Smooth muscle cell (in vitro differentiated cells): ENCODE data around the gene KRAS. TPM values are rescaled to one million over a fixed set of nuclear protein-coding genes. Genes with fewer than 3 reads are reported as not detected.

Experiments used
- DNase-seq: peaks from one replicate; lab custom pipeline; 2025; ENCODE audit not compliant: unreplicated experiment; lab: John Stamatoyannopoulos, UW
- H2AFZ ChIP-seq: fragments of 200-600 bp; sonication (generic); 2 replicates; pipeline ENCODE4 v1.6.0; 2016; ENCODE audit warnings: antibody characterized with exemption, low read depth, mild to moderate bottlenecking
- H3F3A ChIP-seq: fragments of 200-600 bp; sonication (generic); 2 replicates; pipeline ENCODE4 v1.6.0; 2017; ENCODE audit warnings: antibody characterized with exemption, low read depth
- H3K27ac ChIP-seq: fragments of 200-600 bp; sonication (generic); 2 replicates; pipeline ENCODE4 v1.5.1; 2016; ENCODE audit warnings: low read depth, mild to moderate bottlenecking
- H3K27me3 ChIP-seq: fragments of 200-600 bp; sonication (generic); 2 replicates; pipeline ENCODE4 v1.6.1; 2016; ENCODE audit warnings: low read depth, mild to moderate bottlenecking
- H3K36me3 ChIP-seq: fragments of 200-600 bp; sonication (generic); 2 replicates; pipeline ENCODE4 v1.5.1; 2016; ENCODE audit warnings: low read depth
- H3K4me1 ChIP-seq: fragments of 200-600 bp; sonication (generic); 2 replicates; pipeline ENCODE4 v1.5.1; 2016; ENCODE audit warnings: low read depth
- H3K4me2 ChIP-seq: fragments of 200-600 bp; sonication (generic); 2 replicates; pipeline ENCODE4 v1.6.0; 2016; ENCODE audit warnings: mild to moderate bottlenecking
- H3K4me3 ChIP-seq: fragments of 200-600 bp; sonication (generic); 2 replicates; pipeline ENCODE4 v1.5.1; 2016; ENCODE audit warnings: mild to moderate bottlenecking
- H3K79me2 ChIP-seq: fragments of 200-600 bp; sonication (generic); 2 replicates; pipeline ENCODE4 v1.6.0; 2016; ENCODE audit warnings: low read depth, mild to moderate bottlenecking
- H3K9ac ChIP-seq: fragments of 200-600 bp; sonication (generic); 2 replicates; pipeline ENCODE4 v1.6.0; 2016; ENCODE audit warnings: low read depth
- H3K9me3 ChIP-seq: fragments of 200-600 bp; sonication (generic); replicated peaks from 2 replicates; pipeline ENCODE4 v1.5.1; 2016; ENCODE audit warnings: low read depth
- H4K20me1 ChIP-seq: fragments of 200-600 bp; sonication (generic); 2 replicates; pipeline ENCODE4 v1.6.0; 2016; ENCODE audit warnings: low read depth
- WGBS: methylation state at CpG from one replicate; pipeline ENCODE4 v1.1.7; 2016; ENCODE audit warnings: low lambda C conversion rate; 5-methylcytosine and 5-hydroxymethylcytosine counted together
- polyA plus RNA-seq: library from polyadenylated mRNA; unstranded; fragments of >200 nt; fragmentation: Nextera tagmentation; extraction: Ambion mirVana; gene quantifications from 2 replicates; pipeline ENCODE4 v1.2.1, GENCODE V29; 2016
- total RNA-seq: library from RNA; depleted of rRNA; stranded (reverse); fragments of >200 nt; gene quantifications from 2 replicates; pipeline ENCODE4 v1.2.3, GENCODE V29; 2014
- TF ChIP-seq, protein P1 (sequence below): fragments of 200-600 bp; sonication (generic); IDR thresholded peaks from 2 replicates; pipeline ENCODE4 v1.5.1; 2017; ENCODE audit warnings: borderline replicate concordance, mild to moderate bottlenecking, antibody characterized with exemption; ENCODE audit not compliant: insufficient read depth, poor library complexity, severe bottlenecking

Gene KRAS
- total and polyA plus RNA-seq, 2 experiments from 2014 or later: 15.5 to 17.1 TPM

DNA sequence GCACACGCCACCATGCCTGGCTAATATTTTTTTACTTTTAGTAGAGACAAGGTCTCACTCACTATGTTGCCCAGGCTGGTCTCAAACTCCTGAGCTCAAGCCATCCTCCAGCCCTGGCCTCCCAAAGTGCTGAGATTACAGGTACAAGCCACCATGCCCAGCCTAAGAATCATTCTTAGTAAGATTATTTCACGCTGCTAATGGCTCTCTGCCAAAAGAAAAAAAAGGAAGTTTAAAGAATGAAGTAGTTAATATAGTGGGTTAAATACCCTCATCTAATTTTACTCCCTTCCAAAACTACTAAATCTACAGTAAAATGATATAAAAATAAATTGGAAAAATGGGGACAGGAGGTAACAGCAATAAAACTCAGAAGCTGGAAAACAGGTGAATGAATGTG is 53.1 kb downstream of the KRAS start:
- H3K27me3 ChIP-seq: no peaks in the 10 kb centered on the region
- TF ChIP-seq, protein P1, sequence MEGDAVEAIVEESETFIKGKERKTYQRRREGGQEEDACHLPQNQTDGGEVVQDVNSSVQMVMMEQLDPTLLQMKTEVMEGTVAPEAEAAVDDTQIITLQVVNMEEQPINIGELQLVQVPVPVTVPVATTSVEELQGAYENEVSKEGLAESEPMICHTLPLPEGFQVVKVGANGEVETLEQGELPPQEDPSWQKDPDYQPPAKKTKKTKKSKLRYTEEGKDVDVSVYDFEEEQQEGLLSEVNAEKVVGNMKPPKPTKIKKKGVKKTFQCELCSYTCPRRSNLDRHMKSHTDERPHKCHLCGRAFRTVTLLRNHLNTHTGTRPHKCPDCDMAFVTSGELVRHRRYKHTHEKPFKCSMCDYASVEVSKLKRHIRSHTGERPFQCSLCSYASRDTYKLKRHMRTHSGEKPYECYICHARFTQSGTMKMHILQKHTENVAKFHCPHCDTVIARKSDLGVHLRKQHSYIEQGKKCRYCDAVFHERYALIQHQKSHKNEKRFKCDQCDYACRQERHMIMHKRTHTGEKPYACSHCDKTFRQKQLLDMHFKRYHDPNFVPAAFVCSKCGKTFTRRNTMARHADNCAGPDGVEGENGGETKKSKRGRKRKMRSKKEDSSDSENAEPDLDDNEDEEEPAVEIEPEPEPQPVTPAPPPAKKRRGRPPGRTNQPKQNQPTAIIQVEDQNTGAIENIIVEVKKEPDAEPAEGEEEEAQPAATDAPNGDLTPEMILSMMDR: no peak
- H3K9ac ChIP-seq: no peak overlapping the region
- no peak overlapping the region for H3K27ac ChIP-seq
- DNase-seq: no peak
- no peaks in the 10 kb centered on the region for H3F3A ChIP-seq
- no peaks in the 10 kb centered on the region for H4K20me1 ChIP-seq
- no peaks in the 10 kb centered on the region for H3K9me3 ChIP-seq
- H3K79me2 ChIP-seq: no peaks in the 10 kb centered on the region
- no peak overlapping the region for H3K4me2 ChIP-seq
- H3K4me3 ChIP-seq: no peak overlapping the region
- no peak overlapping the region for H2AFZ ChIP-seq
- no peaks in the 10 kb centered on the region for H3K36me3 ChIP-seq
- H3K4me1 ChIP-seq: no peaks in the 10 kb centered on the region
- 94% methylated on average over 2 of the region's 2 CpGs for WGBS

DNA sequence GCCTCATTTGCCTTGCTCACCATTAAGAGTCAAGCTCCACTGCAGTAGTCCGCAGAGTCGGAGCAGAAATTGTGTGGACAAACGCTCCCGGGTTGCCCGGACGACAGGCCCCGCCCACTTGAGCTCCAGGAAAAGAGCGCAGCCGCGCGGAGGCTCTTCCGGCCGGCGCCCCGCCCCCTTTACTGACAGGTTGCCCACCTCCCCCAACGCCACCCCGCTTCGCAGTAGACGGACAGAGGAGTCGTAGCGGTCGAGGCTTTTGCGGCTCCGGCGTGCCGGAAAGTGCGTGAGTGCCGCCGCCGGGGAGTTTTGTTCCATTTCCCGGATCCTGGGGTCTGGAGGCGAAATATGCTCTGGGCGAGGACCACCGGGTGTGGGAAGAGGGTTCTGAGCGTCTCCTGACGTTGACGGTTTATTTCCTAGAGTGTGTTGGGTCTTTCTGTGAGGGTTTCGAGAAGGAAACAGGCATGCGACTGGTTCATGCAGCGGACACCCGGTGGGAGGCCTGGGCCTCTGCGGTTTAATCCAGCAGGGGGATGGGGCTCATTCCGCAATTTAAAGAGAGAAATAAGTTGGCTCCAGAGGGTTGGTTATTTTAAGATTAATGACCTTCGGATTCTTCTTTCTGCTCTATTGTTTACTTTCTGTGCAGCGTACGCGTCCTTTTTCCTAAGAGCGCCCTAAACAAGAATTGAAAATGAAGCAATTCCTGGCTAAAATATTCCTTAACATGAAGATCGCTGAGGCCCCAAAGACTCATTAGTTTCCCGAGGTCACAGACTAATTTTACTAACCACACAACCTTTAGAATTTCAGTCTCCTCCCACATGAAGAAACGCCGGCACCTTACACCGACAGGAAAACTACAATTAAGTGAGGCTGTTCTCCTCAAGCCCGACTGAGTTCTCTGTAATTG is 55.4 kb downstream of the KRAS start, which contains the start of the genes DNAI7 and ETFRF1:
Gene DNAI7 (minus strand): TSS at position 105 of the 916 bp plus-strand sequence. CDS start 82 bp downstream, at position 23.
Gene ETFRF1 (plus strand): TSS at position 182 of the 916 bp plus-strand sequence. CDS start 8,720 bp downstream, outside the sequence.
- DNase-seq: peak; percentile 88
- no peaks in the 10 kb centered on the region for H4K20me1 ChIP-seq
- H3K27me3 ChIP-seq: no peaks in the 10 kb centered on the region
- peak within 1 kb of the TSS; percentile 84 for H3K9ac ChIP-seq
- no peaks in the 10 kb centered on the region for H3F3A ChIP-seq
- WGBS: under 1% methylated on average over 53 of the region's 54 CpGs
- peak within 1 kb of the TSS; percentile 79 for H3K4me3 ChIP-seq
- no peaks in the 10 kb centered on the region for H3K9me3 ChIP-seq
- peak within 1 kb of the TSS; percentile 86 for H2AFZ ChIP-seq
- TF ChIP-seq, protein P1: no peak
- no peaks in the 10 kb centered on the region for H3K4me1 ChIP-seq
- H3K4me2 ChIP-seq: peak within 1 kb of the TSS; percentile 88
- peak within 1 kb of the TSS; percentile 85 for H3K27ac ChIP-seq
- H3K79me2 ChIP-seq: no peaks in the 10 kb centered on the region
- H3K36me3 ChIP-seq: no peaks in the 10 kb centered on the region

DNA sequence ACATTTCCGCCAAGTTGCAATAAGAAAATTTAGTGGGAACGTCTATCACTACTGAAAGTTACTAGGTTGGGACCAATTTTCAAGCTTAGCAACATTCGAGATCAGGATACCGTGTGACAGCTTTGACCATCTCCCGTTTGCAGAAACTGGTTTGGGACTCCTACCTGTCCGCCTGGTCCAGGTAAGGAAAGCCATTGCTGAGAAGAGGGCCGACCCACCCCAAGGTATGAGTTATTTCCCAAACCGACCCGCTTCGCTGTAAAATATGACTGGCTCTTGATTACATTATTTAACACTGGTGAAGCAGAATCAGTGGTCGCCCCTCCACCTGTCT is 56.0 kb downstream of the KRAS start:
- H3K36me3 ChIP-seq: no peaks in the 10 kb centered on the region
- no peak for DNase-seq
- peak overlapping the region; percentile 83 for H3K9ac ChIP-seq
- H3F3A ChIP-seq: no peaks in the 10 kb centered on the region
- peak overlapping the region; percentile 79 for H2AFZ ChIP-seq
- H3K4me3 ChIP-seq: peak overlapping the region; percentile 79
- H3K27ac ChIP-seq: peak overlapping the region; percentile 75
- H3K9me3 ChIP-seq: no peaks in the 10 kb centered on the region
- 22% methylated on average over 11 of the region's 11 CpGs for WGBS
- TF ChIP-seq, protein P1: no peak
- H3K4me1 ChIP-seq: no peaks in the 10 kb centered on the region
- H3K27me3 ChIP-seq: no peaks in the 10 kb centered on the region
- H3K4me2 ChIP-seq: peak overlapping the region; percentile 88
- no peaks in the 10 kb centered on the region for H4K20me1 ChIP-seq
- no peaks in the 10 kb centered on the region for H3K79me2 ChIP-seq
